Activated T-cell treated with anti-CD3 and anti-CD28 coated beads for 48 hours (primary cell): Measurements from ENCODE around the gene KRTAP29-1.
"Not testable (repeated sequence)": the region's sequence is repeated elsewhere in the genome, so short reads cannot be mapped to it uniquely, and the experiment has no call there.

Experiments
- DNase-seq: peaks from one replicate; pipeline ENCODE4 v3.0.0-alpha.2; 2020; ENCODE audit warnings: low read depth

Gene KRTAP29-1

DNA sequence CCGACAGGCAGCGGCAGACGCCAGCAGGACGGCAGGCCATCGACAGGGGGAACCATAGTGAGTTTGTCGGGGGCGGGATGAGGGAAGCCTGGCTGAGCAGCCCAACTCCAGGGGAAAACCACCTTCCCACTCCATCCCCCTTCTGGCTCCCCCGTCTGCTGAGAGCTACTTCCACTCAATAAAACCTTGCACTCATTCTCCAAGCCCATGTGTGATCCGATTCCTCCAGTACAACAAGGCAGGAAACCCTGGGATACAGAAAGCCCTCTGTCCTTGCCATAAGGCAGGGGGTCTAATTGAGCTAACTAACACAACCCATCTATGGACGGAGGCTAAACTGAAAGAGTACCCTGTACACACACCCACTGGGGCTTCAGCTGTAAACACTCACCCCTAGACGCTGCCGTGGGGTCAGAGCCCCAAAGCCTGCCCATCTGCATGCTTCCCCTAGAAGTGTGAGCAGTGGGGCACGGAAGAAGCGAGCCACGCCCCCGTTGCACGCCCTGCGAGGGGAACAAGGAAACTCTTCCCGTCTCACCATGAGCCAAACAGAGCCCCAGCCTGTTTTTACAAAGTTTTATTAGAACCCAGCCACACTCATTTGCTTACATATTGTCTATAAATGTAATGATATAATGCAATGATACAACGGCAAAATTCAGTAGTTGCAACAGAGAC, 4.1 kb downstream of the KRTAP29-1 start:
- no peak for DNase-seq

DNA sequence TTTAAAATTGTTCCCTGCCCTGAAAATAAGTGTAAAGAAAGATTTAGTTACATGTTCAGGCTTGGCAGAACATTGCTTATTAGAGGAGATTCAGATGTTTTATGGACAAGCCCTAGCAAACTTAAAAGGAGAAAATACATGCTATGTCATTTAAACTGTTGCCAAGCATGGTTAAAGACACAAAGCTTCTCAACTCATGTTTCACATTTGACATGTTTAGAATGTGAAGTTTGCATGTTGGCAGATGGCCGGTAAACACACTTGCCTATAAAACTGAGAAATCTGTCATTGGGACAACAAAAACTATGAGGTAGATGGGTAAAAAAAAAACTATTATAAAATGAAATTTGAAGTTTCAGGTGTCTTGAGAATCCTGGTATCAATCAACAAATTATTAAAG, 5.8 kb downstream of the KRTAP29-1 start:
- no peak for DNase-seq

DNA sequence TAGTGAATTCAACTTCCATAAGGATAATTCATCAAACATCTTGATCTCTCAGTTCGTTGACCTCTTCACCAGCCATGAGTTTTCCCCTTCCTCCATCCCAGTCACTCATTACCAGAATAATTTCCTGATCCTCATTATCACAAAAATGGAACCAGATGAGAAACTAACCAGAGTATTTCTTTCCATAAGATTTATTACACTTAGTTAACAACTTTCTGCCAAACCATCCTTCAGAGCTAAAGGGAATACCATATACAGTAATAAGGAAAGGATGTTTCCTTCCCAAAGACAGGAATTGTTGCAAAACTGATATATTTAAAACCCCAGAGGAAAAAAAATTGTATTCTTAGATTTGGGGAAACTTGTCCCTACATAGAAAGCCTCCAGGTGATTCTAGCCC, 8.6 kb downstream of the KRTAP29-1 start:
- DNase-seq, result no peak

DNA sequence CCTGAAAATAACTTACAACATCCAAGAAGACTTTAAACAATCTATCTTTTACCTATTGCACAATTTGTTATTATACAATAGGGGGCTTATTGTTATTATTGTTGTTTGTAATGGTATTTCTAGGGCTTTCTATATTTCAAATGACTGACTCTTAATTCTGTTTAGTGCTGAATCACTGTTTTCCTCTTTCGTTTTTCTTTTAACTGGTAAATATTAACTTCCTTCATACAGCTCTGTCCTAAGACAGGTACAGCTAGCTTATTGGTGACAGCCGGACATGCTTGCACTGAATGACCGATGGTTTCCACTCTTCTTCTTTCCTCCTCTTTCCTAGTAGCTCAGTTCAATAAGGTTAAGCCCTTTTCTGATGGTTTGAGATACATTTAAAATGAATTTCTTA, 15.6 kb downstream of the KRTAP29-1 start:
- DNase-seq, result no peak

DNA sequence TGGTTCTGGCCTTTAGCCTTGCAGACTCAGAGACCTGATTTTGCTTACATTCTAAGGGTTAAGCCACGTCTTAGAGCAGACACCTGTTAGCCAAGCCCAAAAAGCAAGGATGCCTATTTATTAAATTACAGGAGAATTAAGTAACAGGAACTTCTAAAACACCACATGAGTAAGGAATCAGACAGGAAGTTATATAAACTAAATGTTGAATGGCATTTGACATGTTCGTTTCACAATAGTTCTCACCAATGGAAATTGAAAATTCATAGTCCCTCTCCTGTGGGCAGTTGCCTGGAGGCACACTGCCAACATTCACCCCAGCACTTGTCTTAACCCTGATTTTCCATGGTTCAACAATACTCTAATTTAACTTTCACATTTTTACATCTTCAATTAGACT, 18.1 kb downstream of the KRTAP29-1 start:
- DNase-seq, result no peak

DNA sequence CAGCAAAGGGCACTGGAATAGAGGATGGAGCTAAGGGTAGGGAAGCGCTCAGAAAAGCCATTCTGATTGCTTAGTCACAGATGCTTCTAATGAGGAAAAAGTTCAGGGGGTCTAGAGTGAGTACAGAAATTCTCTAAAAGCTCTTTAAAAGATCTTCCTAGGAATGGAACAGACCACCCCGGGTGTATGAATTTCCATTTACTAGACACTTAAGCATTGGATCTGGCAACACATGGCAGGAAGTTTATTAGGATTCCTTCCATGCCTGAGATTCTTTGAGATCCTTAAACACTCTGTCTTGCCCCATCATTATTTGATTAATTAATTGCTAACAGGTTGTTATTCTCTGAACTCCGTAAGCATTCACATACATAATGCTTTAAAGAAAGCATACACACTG, 18.6 kb downstream of the KRTAP29-1 start:
- no peak for DNase-seq

DNA sequence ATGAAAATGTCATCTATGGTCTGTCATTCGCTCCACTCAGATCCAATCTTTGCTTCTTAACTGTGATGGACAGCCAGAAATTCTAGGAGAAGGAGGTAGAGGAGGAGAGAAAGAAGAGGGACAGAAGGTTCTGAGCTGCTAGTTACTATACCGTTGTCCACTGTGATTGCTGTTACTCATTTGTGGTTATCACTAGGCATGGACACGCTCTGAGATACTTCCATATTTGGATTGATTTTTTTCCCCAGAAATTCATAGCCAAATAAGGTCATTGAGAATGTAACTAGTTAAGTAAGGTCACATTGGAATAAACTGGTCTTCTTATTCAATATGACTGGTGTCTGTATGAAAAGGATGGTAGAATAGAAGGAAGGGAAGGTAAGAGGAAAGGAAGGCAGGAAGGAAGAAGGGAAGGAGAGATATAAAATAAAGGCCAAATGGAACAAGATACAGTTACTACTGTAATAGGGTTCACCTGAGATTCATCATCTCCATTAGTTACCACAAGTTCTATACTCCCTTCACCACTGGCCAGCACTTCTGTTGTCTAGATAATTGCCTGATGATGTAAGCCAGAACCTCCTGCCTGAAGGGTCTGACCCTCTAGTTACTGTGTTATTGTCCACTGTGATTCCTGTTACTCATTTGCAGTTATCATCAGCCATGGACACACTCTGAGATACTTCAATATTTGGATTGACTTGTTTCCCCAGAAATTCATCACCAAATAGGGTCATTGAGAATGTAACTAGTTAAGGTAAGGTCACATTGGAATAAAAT, 24.3 kb downstream of the KRTAP29-1 start:
- DNase-seq, result no peak

DNA sequence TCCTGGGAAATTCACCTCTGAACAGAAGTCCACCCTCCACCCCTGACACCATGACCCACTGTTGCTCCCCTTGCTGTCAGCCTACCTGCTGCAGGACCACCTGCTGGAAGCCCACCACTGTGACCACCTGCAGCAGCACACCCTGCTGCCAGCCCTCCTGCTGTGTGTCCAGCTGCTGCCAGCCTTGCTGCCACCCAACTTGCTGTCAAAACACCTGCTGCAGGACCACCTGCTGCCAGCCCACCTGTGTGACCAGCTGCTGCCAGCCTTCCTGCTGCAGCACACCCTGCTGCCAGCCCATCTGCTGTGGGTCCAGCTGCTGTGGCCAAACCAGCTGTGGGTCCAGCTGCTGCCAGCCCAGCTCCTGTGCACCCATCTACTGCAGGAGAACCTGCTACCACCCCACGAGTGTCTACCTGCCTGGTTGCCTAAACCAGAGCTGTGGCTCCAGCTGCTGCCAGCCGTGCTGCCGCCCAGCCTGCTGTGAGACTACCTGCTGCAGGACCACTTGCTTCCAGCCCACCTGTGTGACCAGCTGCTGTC, 26.9 kb downstream of the KRTAP29-1 start, which contains the start of gene KRTAP9-7:
Gene KRTAP9-7 (plus strand): TSS at position 51 of the 543 bp plus-strand sequence. CDS start 0 bp downstream, at position 51.
- DNase-seq, result not testable (repeated sequence)

DNA sequence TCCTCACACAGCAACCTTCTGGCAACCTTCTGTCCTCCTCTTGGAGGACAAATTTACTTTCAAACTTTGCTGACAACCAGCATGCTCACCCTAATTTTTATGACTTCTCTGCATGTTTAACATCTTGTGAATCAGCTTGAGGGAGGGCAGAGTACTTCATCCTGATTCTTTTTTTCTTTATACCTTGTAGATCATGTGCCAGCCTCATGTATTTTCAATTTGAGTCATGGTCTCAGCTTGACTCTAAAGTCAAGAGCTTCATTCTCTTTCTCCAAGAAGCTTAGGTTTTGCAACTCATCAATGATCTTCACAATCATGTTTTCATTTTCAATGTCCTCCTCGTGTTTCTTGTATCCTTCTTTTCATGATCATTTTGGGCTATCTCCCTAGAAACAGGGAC, 30.8 kb downstream of the KRTAP29-1 start:
- DNase-seq, result no peak

DNA sequence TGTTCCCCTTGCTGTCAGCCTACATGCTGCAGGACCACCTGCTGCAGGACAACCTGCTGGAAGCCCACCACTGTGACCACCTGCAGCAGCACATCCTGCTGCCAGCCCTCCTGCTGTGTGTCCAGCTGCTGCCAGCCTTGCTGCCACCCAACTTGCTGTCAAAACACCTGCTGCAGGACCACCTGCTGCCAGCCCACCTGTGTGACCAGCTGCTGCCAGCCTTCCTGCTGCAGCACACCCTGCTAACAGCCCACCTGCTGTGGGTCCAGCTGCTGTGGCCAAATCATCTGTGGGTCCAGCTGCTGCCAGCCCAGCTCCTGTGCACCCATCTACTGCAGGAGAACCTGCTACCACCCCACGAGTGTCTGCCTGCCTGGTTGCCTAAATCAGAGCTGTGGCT, 31.3 kb downstream of the KRTAP29-1 start:
- DNase-seq, result not testable (repeated sequence)

DNA sequence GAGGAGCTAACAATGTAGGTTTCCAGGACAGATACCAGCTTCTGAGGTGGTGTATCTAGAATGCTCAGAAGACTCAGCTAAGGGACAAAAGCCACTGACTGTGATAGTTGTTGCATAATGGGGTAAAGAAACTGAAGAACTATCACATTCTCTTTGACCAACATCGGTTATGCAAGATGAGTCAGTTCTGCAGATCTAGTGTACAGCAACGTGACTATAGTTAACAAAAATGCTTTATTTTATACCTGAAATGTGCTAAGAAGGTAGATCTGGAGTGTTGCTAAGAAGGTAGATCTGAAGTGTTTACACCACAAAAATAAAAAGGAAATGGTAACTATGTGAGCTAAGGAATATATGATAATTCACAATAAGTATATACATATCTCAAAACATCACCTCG, 34.9 kb downstream of the KRTAP29-1 start:
- DNase-seq, result no peak

DNA sequence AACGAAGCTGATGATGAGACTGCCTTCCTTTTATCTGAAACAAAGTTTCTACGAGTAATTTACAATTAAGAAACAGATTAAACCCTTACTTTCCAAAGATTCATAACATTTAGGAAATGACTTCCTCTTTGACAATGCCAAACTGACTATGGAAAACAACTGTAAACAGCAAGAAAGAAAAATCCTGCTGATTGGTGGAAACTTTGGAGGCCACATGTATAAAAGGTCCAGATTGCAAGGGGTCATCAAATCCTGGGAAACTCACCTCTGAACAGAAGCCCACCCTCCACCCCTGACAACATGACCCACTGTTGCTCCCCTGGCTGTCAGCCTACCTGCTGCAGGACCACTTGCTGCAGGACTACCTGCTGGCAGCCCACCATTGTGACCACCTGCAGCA, 37.6 kb downstream of the KRTAP29-1 start, which contains the start of gene KRTAP9-6:
Gene KRTAP9-6 (plus strand): TSS at position 301 of the 400 bp plus-strand sequence. CDS start 0 bp downstream, at position 301.
- no peak for DNase-seq

DNA sequence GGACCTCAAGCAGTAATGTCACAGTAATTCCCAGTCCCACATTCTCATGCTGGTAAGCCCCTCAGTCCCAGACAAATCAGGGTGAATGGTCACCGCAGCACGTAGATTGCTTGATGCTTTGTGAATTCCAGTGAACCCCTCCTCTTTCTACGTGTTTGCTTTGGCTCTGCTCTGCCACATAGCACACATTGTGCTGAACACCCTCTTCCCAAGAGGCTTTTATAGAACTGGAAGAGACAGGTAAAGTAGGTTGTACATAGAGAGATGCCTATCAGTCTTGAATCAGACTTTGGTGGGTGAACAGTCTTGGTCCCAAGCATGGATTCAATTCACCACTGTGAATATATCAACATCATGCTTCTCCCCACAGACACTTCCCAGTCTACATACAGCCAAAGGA, 38.1 kb downstream of the KRTAP29-1 start:
- no peak for DNase-seq

DNA sequence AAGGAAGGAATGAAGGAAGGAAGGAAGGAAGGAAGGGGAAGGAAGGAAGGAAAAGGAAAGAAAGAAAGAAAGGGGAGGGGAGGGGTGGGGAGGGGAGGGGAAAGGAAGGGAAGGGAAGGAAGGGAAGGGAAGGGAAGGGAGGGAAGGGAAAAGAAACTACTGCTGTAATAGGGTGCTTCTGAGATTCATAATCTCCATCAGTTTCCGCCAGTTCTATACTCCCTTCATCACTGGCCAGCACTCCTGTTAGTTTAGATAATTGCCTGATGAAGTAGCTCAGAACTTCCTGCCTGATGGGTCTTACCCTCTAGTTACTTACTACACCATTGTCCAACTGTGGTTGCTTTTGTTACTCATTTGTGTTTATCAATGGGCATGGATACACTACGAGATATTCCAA, 39.4 kb downstream of the KRTAP29-1 start:
- no peak for DNase-seq

DNA sequence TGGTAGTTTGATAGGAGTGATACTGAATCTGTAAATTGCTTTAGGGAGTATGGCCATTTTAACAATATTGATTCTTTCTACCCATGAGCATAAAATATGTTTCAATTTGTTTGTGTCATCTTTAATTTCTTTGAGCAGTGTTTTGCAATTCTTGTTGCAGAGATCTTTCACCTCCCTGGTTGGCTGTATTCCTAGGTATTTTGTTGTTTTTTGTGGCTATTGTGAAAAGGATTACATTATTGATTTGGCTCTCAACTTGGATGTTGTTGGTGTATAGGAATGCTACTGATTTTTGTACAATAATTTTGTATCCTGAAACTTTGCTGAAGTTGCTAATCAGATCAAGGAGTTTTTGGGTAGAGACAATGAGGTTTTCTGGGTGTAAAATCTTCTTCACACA, 44.2 kb downstream of the KRTAP29-1 start:
- DNase-seq, result no peak

DNA sequence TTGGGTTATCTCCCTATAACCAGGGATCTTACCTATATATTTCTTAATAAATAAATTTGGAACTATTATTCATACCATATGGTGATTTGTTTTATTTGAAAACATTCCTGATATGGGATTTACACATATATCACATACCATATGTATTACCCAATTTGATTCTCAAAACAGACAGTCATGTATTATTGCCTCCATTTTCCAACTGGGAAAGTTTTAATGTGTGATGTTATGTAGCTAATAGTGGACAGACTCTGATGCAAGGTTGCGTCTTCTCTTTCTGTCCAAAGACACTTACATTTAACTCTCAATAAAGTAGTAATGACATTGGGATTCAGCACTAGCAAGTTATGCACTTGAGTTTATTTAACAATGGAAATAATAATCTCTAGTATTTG, 46.4 kb downstream of the KRTAP29-1 start:
- DNase-seq, result no peak

DNA sequence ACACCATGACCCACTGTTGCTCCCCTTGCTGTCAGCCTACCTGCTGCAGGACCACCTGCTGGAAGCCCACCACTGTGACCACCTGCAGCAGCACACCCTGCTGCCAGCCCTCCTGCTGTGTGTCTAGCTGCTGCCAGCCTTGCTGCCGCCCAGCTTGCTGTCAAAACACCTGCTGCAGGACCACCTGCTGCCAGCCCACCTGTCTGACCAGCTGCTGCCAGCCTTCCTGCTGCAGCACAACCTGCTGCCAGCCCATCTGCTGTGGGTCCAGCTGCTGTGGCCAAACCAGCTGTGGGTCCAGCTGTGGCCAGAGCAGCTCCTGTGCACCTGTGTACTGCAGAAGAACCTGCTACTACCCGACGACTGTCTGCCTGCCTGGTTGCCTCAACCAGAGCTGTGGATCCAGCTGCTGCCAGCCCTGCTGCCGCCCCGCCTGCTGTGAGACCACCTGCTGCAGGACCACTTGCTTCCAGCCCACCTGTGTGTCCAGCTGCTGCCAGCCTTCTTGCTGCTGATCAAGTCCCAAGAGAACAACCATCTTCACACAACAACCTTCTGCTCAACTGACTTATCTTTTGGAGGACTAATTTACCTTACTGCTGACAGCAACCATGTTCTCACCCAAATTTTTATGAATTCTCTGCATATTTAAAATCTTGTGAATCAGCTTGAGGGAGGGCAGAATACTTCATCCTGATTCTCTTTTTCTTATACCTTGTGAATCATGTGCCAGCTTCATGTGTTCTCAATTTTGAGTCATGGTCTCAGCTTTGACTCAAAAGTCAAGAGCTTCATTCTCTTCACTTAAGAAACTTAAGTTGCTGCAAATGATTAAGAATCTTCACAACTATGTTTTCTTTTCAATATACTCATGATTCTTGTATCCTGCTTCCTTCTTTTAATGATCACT, 47.0 kb downstream of the KRTAP29-1 start, which contains the start of gene KRTAP9-9:
Gene KRTAP9-9 (plus strand): TSS at position 4 of the 910 bp plus-strand sequence.
- DNase-seq, result not testable (repeated sequence)

DNA sequence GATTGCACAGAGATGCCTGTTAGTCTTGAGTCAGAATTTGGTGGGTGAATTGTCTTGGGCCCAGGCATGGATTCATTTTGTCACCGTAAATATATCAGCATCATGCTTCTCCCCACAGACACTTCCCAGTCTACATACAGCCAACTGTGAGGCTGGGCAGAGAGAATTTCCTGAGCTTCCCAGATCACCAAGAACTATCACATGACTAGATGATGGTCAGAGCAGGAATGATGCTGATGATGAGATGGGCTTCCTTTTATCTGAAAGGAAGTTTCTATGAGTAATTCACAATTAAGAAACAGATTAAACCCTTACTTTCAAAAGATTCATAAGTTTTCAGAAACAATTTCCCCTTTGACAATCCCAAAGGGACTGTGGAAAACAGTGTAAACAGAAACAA, 47.8 kb downstream of the KRTAP29-1 start:
- DNase-seq, result no peak
